Measurements from ENCODE around the gene USP12.

USP12 gene

GRCh38 chr13:27183561-27184147 lies 12.0 kb upstream of the USP12 start:
- no peak for FAIRE-seq
- peak; percentile 31 for DNase-seq (ENCODE audit: low spot score)

- DNase-seq (ENCODE audit: low spot score): peak; percentile 96
- FAIRE-seq: peak; percentile 92
Measured at GRCh38 chr13:27182844-27183497, 11.4 kb upstream of the USP12 start.

GRCh38 chr13:27182054-27182453 lies 10.4 kb upstream of the USP12 start:
- no peak for FAIRE-seq

GRCh38 chr13:27177852-27178251 lies 6.2 kb upstream of the USP12 start:
- FAIRE-seq (no peak), DNase-seq (ENCODE audit: low spot score) (no peak)

More at GRCh38 chr13:27182054-27182453, 10.4 kb upstream of the USP12 start:
- DNase-seq (ENCODE audit: low spot score): no peak

GRCh38 chr13:27176470-27177410 lies 5.1 kb upstream of the USP12 start:
- FAIRE-seq (no peak), DNase-seq (ENCODE audit: low spot score) (no peak)

DNA sequence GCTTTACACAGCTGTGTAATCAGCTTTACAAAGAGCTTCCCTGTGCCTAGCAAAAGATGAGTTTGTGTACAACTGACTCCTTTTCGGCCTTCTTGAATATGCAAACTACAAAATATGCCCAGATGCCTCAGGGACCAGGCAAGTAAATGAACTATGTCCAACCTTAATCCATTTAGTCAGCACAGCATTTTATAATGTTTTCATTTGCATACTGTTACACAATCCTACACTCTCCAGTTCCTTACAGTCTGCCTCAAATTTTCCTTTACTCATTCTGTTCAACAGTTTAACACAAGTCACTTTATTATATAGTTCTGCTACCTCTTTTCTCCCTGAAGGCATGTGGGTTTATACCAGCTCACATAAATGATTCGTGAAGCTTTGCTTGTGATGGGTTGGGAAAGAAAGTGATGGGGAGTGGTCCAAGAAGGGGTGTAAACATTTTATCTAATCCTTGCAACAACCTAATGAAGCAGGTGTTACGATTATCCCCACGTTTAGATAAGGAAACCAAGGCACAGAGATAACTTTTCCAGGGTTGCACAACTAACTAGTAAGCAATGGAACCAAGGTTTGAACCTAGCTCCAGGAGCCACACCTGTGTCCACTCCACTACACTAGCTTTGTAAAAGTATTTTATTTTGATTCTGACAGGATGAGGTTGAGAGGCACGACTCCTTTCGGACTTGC lies 3.3 kb upstream of the USP12 start:
- DNase-seq (ENCODE audit: low spot score) (no peak), FAIRE-seq (no peak)

GRCh38 chr13:27172495-27172842 lies 858 bp upstream of the USP12 start:
- DNase-seq (ENCODE audit: low spot score) (no peak), FAIRE-seq (no peak)

DNA sequence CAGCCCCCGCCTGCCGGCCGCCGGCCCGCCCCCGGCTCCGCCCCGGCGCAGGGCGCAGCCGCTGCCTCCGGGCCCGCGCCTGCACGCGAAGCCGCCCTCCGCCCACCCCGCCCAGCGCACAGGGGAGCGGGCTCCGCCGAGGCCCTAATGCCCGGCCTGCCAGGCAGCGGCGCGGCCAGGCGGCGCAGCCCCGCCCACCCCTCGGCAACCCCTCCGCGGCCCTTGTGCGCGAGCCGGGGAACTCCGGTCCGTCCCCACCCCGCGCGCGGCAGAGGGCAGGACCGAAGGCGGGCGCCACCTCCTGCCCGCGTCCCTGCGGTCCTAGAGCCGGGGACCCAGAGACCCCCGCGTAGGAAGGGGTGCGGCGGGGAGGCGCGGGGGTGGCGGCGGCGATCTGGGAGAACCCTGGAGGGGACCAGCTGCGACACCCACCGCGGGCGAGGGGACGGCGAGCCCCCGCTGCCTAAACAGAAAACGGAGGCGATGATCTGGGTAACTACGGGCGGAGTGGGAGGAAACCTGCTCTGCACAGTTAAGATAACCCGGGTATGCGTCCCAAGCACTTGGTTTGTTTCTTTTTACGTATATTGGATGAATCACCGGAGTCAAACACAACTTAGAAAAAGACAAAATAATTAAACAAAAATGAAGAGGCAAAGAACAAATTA lies 350 bp upstream of the USP12 start:
- FAIRE-seq: no peak
- peak; percentile 72 for DNase-seq (ENCODE audit: low spot score)

GRCh38 chr13:27170516-27171243 lies 931 bp downstream of the USP12 start:
- no peak for DNase-seq (ENCODE audit: low spot score)
- FAIRE-seq: no peak

- DNase-seq (ENCODE audit: low spot score): peak; percentile 25
- FAIRE-seq: peak; percentile 35
Measured at GRCh38 chr13:27170221-27170515, 1.4 kb downstream of the USP12 start.

- no peak for FAIRE-seq
- no peak for DNase-seq (ENCODE audit: low spot score)
Measured at GRCh38 chr13:27168906-27169657, 2.5 kb downstream of the USP12 start.

GRCh38 chr13:27168086-27168485 lies 3.5 kb downstream of the USP12 start:
- FAIRE-seq (no peak), DNase-seq (ENCODE audit: low spot score) (no peak)

GRCh38 chr13:27166313-27166712 lies 5.3 kb downstream of the USP12 start:
- DNase-seq (ENCODE audit: low spot score) (no peak), FAIRE-seq (no peak)

- FAIRE-seq (no peak), DNase-seq (ENCODE audit: low spot score) (no peak)
Measured at GRCh38 chr13:27161980-27162379, 9.6 kb downstream of the USP12 start.

DNA sequence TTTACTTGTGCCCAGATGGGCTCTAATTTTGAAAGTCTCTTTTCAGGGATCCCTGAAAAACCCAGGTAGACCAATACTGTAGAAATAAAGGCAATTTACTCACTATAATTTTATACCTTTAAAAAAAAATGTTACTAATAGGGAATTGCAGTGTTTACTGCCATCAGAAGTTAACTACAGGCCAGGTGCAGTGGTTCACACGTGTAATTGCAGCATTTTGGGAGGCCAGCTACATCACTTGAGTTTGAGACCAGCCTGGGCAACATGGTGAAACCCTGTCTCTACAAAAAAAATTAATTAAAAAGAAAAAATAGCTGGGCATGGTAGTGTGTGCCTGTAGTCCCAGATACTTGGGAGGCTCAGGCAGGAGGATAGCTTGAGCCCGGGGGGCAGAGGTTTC lies 10.2 kb downstream of the USP12 start:
- no peak for DNase-seq (ENCODE audit: low spot score)
- FAIRE-seq: no peak

DNA sequence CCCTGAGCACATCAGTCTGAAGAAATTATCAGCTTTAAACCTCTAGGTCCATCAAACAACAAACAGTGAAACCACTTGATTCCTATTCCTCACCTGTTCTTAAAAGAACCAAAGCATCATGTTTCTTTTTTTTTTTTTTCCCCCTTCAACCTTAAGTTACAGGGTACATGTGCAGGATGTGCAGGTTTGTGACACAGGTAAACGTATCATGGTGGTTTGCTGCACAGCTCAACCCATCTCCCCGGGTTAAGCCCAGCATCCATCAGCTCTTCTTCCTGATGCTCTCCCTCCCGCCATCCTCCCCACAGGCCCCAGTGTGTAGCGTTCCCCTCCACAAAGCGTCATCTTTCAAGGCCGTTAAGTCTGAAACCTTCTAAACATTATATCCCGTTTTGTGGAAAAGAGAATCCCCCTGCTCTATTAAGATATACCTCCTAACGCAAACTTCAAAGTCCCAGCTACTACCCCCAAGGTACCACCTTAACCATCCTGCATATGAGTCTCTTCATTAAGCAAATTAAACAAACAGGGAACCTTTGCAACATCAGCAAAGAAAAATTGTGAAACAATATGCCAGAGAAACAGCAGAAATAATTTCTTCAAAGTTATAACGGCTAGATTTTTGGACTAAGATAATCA lies 10.8 kb downstream of the USP12 start:
- no peak for FAIRE-seq
- no peak for DNase-seq (ENCODE audit: low spot score)

DNA sequence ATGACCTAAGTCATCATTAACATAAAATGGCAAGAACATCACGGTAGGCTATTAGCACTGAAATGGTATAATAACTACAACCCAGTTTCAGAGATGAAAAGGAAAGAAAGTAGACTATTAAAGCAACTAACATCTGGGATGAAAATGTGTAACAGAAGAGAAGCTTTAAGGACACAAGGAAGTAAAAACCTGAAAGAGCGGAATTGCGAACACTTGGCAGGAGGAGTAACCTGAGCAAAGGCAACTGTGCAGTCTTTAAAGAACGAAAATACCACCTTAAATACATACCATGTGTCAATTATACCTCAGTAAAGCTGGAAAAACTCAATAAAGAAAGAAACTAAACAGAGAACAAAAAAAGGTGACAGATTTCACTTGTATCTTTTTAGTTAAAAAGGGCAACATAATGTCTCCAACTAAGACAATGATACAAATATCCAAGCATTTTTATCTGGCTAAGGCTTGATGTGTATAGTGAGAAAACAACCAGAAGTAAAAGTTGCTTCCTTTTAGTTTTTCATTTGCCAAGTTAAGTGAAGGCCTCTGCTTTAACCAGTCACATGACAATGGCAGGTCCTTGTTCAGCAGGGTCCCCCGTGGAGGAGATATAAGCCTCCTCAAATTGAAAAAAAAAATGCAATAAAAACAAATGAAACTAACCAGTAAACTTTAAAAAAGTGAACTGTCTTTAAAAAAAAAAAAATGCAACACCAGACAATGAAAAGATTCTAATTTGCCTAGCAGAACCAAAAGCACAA lies 11.6 kb downstream of the USP12 start:
- no peak for FAIRE-seq
- DNase-seq (ENCODE audit: low spot score): no peak

GRCh38 chr13:27158335-27158734 lies 13.3 kb downstream of the USP12 start:
- FAIRE-seq: no peak
- DNase-seq (ENCODE audit: low spot score): no peak
